NT2/D1 (cell line): ENCODE measurements around the gene RERE.

ENCODE experiments used
- SUZ12 ChIP-seq: IDR thresholded peaks from 2 replicates; pipeline ENCODE4 v1.6.1; 2011; ENCODE audit not compliant: insufficient read length, insufficient read depth; ENCODE audit errors: extremely low read depth
- ZNF274 ChIP-seq: IDR thresholded peaks from 2 replicates; pipeline ENCODE4 v1.6.1; 2011; ENCODE audit warnings: mild to moderate bottlenecking, low read depth, low read length

DNA sequence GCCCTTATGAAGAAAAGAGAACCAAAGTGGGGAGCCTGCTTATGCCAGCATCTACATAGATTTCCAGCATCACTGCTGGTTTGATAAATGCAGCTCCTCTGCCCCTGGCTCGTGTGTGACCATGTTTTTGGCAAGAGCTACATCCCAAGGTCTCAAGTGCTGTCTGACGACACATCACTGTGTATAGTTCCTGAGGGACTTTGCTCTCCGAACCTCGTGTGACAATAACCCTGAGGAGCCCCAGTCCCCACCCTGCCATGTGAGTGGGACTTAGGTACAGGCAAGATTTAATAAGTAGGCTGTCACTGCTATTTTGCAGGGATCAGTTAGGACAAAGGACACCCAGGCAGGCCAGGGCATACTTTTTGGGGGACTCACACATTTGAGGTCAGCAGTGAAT lies 28.8 kb upstream of the RERE start:
- no peak for TF ChIP-seq SUZ12
- no peak for TF ChIP-seq ZNF274
